ENCODE data around the gene NEU1. TPM values are rescaled to one million over a fixed set of nuclear protein-coding genes. Genes with fewer than 3 reads are reported as not detected.

Gene NEU1
- total RNA-seq, 1 experiment from 2014 or later, result 44.8 TPM

GRCh38 chr6:31900917-31901414, 38.3 kb upstream of the NEU1 start (continued):
- TF ChIP-seq ESRRA (CRISPR knock-in tag; IDR thresholded peaks at IDR 0.05; ENCODE audit: borderline replicate concordance) (no peak), MLX (CRISPR knock-in tag; IDR thresholded peaks at IDR 0.05) (no peak), ELF4 (CRISPR knock-in tag; IDR thresholded peaks at IDR 0.05; ENCODE audit: low read depth) (no peak), USF1 (CRISPR knock-in tag; IDR thresholded peaks at IDR 0.05) (no peak), IRF1 (CRISPR knock-in tag; IDR thresholded peaks at IDR 0.05) (peak; percentile 34; the same call in 1 of the 2 replicates), CBFB (CRISPR knock-in tag; IDR thresholded peaks at IDR 0.05; ENCODE audit: low read depth) (no peak), NR3C1 (CRISPR knock-in tag; conservative IDR thresholded peaks at IDR 0.05; ENCODE audit: low read depth) (no peak), ZNF281 (CRISPR knock-in tag; IDR thresholded peaks at IDR 0.05) (no peak), SMAD3 (CRISPR knock-in tag; IDR thresholded peaks at IDR 0.05; ENCODE audit: borderline replicate concordance) (no peak), ZBTB21 (CRISPR knock-in tag; IDR thresholded peaks at IDR 0.05; ENCODE audit: borderline replicate concordance) (no peak), PRRX2 (CRISPR knock-in tag; IDR thresholded peaks at IDR 0.05) (no peak), ZNF423 (CRISPR knock-in tag; IDR thresholded peaks at IDR 0.05) (no peak), ZSCAN18 (CRISPR knock-in tag; IDR thresholded peaks at IDR 0.05) (no peak), GRHL2 (CRISPR knock-in tag; IDR thresholded peaks at IDR 0.05; ENCODE audit: insufficient replicate concordance, severe bottlenecking) (no peak), ZNF263 (CRISPR knock-in tag; IDR thresholded peaks at IDR 0.05; ENCODE audit: low read depth) (no peak), NR1H2 (CRISPR knock-in tag; IDR thresholded peaks at IDR 0.05) (no peak), TCF7 (CRISPR knock-in tag; IDR thresholded peaks at IDR 0.05; ENCODE audit: low read depth) (no peak), ZNF138 (CRISPR knock-in tag; conservative IDR thresholded peaks at IDR 0.05) (no peak), EMX1 (CRISPR knock-in tag; IDR thresholded peaks at IDR 0.05) (no peak), ZNF512 (CRISPR knock-in tag; IDR thresholded peaks at IDR 0.05; ENCODE audit: borderline replicate concordance) (no peak), ZBTB43 (CRISPR knock-in tag; IDR thresholded peaks at IDR 0.05) (peak; percentile 20; the same call in 1 of the 2 replicates), HMGXB4 (CRISPR knock-in tag; IDR thresholded peaks at IDR 0.05) (0 out of 2 replicates have a peak, but pooled peaks have one; percentile 12), AR (CRISPR knock-in tag; IDR thresholded peaks at IDR 0.05) (no peak), FOXJ3 (CRISPR knock-in tag; IDR thresholded peaks at IDR 0.05; ENCODE audit: borderline replicate concordance) (no peak), ZNF416 (CRISPR knock-in tag; IDR thresholded peaks at IDR 0.05) (no peak), HMGA2 (CRISPR knock-in tag; IDR thresholded peaks at IDR 0.05) (no peak)
